Kidney (tissue), 14 donors: ENCODE measurements around the gene USH2A. TPM values are rescaled to one million over a fixed set of nuclear protein-coding genes. Genes with fewer than 3 reads are reported as not detected.

Experiments used
- DNase-seq, 5 donors: peaks; one replicate each; pipeline ENCODE4 v3.0.0-alpha.2; 2013 to 2020
- FAIRE-seq: peaks from 2 replicates; lab custom pipeline; 2012; peaks lifted over from hg19 to GRCh38; lab: Jason Lieb, UNC
- H3K27ac ChIP-seq, 2 donors: one replicate each; pipeline ENCODE4 v1.7.0; 2013; ENCODE audit warnings: low read depth in 2 of 2, low read length in 2 of 2, inconsistent platforms in 1 of 2
- H3K27me3 ChIP-seq: one replicate; pipeline ENCODE4 v1.7.1; 2013; ENCODE audit warnings: low read length, inconsistent platforms; ENCODE audit not compliant: control insufficient read depth, insufficient read depth
- H3K36me3 ChIP-seq, 3 donors: one replicate each; pipeline versions ENCODE4 v1.7.0 to v1.7.1; 2013; ENCODE audit warnings: low read length in 3 of 3, control low read depth in 1 of 3, inconsistent platforms in 1 of 3; ENCODE audit not compliant: insufficient read depth in 3 of 3, control insufficient read depth in 2 of 3
- H3K4me1 ChIP-seq, 3 donors: one replicate each; pipeline versions ENCODE4 v1.7.0 to v1.7.1; 2013; ENCODE audit warnings: low read length in 3 of 3, inconsistent platforms in 1 of 3, low read depth in 1 of 3; ENCODE audit not compliant: control insufficient read depth in 2 of 3, insufficient read depth in 2 of 3
- H3K4me3 ChIP-seq, 3 donors: one replicate each; pipeline versions ENCODE4 v1.7.0 to v1.8.1; 2013; ENCODE audit warnings: low read length in 3 of 3, control low read depth in 1 of 3, inconsistent platforms in 1 of 3
- H3K9ac ChIP-seq, 3 donors: one replicate each; pipeline versions ENCODE4 v1.7.0 to v1.7.1; 2013; ENCODE audit warnings: low read length in 3 of 3, control low read depth in 1 of 3, inconsistent platforms in 1 of 3
- H3K9me3 ChIP-seq, 3 donors: one replicate each; pipeline versions ENCODE4 v1.7.0 to v1.7.1; 2013; ENCODE audit warnings: low read length in 3 of 3, control low read depth in 1 of 3, inconsistent platforms in 1 of 3; ENCODE audit not compliant: control insufficient read depth in 2 of 3, insufficient read depth in 1 of 3
- CTCF ChIP-seq: IDR thresholded peaks from 3 replicates; pipeline ENCODE4 v1.5.1; 2012; ENCODE audit warnings: mild to moderate bottlenecking, moderate library complexity, borderline replicate concordance; ENCODE audit not compliant: insufficient read depth; ENCODE audit errors: extremely low read depth
- intact Hi-C: fragments of 100-400 bp; cut with DNase I; formaldehyde crosslinking; loops from one replicate; pipeline ENCODE4 v1.11.1; 2022
- polyA plus RNA-seq: library from polyadenylated mRNA; stranded (reverse); fragments of 350-450 nt; fragmentation: Illumina TruSeq; extraction: RNeasy Lipid Tissue Mini Kit (QIAGEN cat#74804); gene quantifications from one replicate; pipeline ENCODE4 v1.2.3, GENCODE V29; 2014; ENCODE audit warnings: low read depth, low replicate concordance; ENCODE audit not compliant: insufficient read depth
- total RNA-seq: library from RNA; stranded (reverse); fragmentation: NEBNext Ultra II Directional; extraction: Animal tissue kit (Norgen Biotek cat#: 25700); gene quantifications from one replicate; pipeline ENCODE4 v1.2.1, GENCODE V29; 2021
- donor health status: control.
- donor health status: control.
- donor health status: control.
- donor health status: control.
- donor health status: control.
- donor health status: DM: yes; HTN: yes; CAD: no.
- donor health status: Normal renal cell carcinoma (clear cell type).

The USH2A gene
- total and polyA plus RNA-seq, 2 donors from 2014 or later: 0.06 TPM; not detected in 1

- no peak for FAIRE-seq
- Histone ChIP-seq H3K4me3 (no peak overlapping the region), H3K4me1 (no peaks in the 10 kb centered on the region), H3K9ac (no peak overlapping the region), H3K36me3 (no peaks in the 10 kb centered on the region), H3K27me3 (no peaks in the 10 kb centered on the region), H3K27ac (no peak overlapping the region), H3K9me3 (no peaks in the 10 kb centered on the region)
- intact Hi-C loops: no loop called here
- TF ChIP-seq CTCF: no peak
- DNase-seq: no peak
Measured at GRCh38 chr1:215765833-215766232, 657.4 kb downstream of the USH2A start.

- H3K9ac ChIP-seq: no peak overlapping the region
- H3K27me3 ChIP-seq: no peaks in the 10 kb centered on the region
- no peak overlapping the region for H3K27ac ChIP-seq
- no peaks in the 10 kb centered on the region for H3K9me3 ChIP-seq
- FAIRE-seq (no peak), DNase-seq (no peak)
- H3K36me3 ChIP-seq: no peaks in the 10 kb centered on the region
- H3K4me3 ChIP-seq: no peak overlapping the region
- no peak for TF ChIP-seq CTCF
- H3K4me1 ChIP-seq: no peaks in the 10 kb centered on the region
- intact Hi-C loops: no loop called here
Measured at GRCh38 chr1:215761446-215761845, 661.8 kb downstream of the USH2A start.

- Histone ChIP-seq H3K4me1 (no peaks in the 10 kb centered on the region), H3K9me3 (no peaks in the 10 kb centered on the region), H3K36me3 (no peaks in the 10 kb centered on the region), H3K27ac (no peak overlapping the region), H3K9ac (no peak overlapping the region), H3K27me3 (no peaks in the 10 kb centered on the region), H3K4me3 (no peak overlapping the region)
- intact Hi-C loops: no loop called here
- FAIRE-seq: no peak
- DNase-seq: no peak
- no peak for TF ChIP-seq CTCF
Measured at GRCh38 chr1:215754112-215754511, 669.1 kb downstream of the USH2A start.

GRCh38 chr1:215749414-215749813 lies 673.8 kb downstream of the USH2A start:
- intact Hi-C loops: no loop called here
- no peak overlapping the region for H3K4me3 ChIP-seq
- no peaks in the 10 kb centered on the region for H3K36me3 ChIP-seq
- DNase-seq (no peak), FAIRE-seq (no peak)
- H3K9me3 ChIP-seq: no peaks in the 10 kb centered on the region
- H3K4me1 ChIP-seq: no peaks in the 10 kb centered on the region
- H3K27ac ChIP-seq: no peak overlapping the region
- no peaks in the 10 kb centered on the region for H3K27me3 ChIP-seq
- TF ChIP-seq CTCF: no peak
- H3K9ac ChIP-seq: no peak overlapping the region
